GM04504 (cell line): Measurements from ENCODE around the gene WSB2.
A peak's percentile ranks its signal among the peaks of the same experiment; 100 is the strongest.
"Not testable (repeated sequence)": the region's sequence is repeated elsewhere in the genome, so short reads cannot be mapped to it uniquely, and the experiment has no call there.

Experiments
- DNase-seq: peaks from one replicate; pipeline ENCODE4 v3.0.0-alpha.2; 2012; ENCODE audit warnings: low read depth

WSB2 gene

GRCh38 chr12:118034429-118035189 is 26.4 kb downstream of the WSB2 start:
- DNase-seq: no peak

- no peak for DNase-seq
These were observed 27.1 kb downstream of the WSB2 start for GRCh38 chr12:118033902-118034301.

GRCh38 chr12:118033323-118033722 is 27.7 kb downstream of the WSB2 start:
- DNase-seq: no peak

- no peak for DNase-seq
These were observed 28.8 kb downstream of the WSB2 start for GRCh38 chr12:118032188-118032587.

- no peak for DNase-seq
These were observed 31.8 kb downstream of the WSB2 start for GRCh38 chr12:118029166-118029565.

GRCh38 chr12:118025168-118025567 is 35.8 kb downstream of the WSB2 start:
- DNase-seq: no peak

GRCh38 chr12:118023301-118023860 is 37.6 kb downstream of the WSB2 start:
- no peak for DNase-seq

- no peak for DNase-seq
These were observed 38.3 kb downstream of the WSB2 start for GRCh38 chr12:118022728-118023109.

- DNase-seq: not testable (repeated sequence)
These were observed 38.8 kb downstream of the WSB2 start for GRCh38 chr12:118022097-118022727.

- no peak for DNase-seq
These were observed 40.9 kb downstream of the WSB2 start for GRCh38 chr12:118020036-118020435.

- no peak for DNase-seq
These were observed 43.1 kb downstream of the WSB2 start for GRCh38 chr12:118017926-118018325.

GRCh38 chr12:118016424-118017264 is 44.3 kb downstream of the WSB2 start, which contains the start of gene RFC5:
RFC5 (plus strand) TSS chr12:118016703; CDS start chr12:118016828, 125 bp downstream.
- peak; percentile 89 for DNase-seq

GRCh38 chr12:118015944-118016343 is 45.0 kb downstream of the WSB2 start:
- DNase-seq: no peak

- DNase-seq: no peak
These were observed 45.7 kb downstream of the WSB2 start for GRCh38 chr12:118015306-118015705.

- DNase-seq: no peak
These were observed 47.7 kb downstream of the WSB2 start for GRCh38 chr12:118013283-118013682.

- no peak for DNase-seq
These were observed 49.0 kb downstream of the WSB2 start for GRCh38 chr12:118011961-118012360.

GRCh38 chr12:118011377-118011776 is 49.6 kb downstream of the WSB2 start:
- no peak for DNase-seq

GRCh38 chr12:118010903-118011302 is 50.1 kb downstream of the WSB2 start:
- DNase-seq: no peak

GRCh38 chr12:117999806-118000205 is 61.2 kb downstream of the WSB2 start:
- not testable (repeated sequence) for DNase-seq

GRCh38 chr12:117998719-117999118 is 62.3 kb downstream of the WSB2 start:
- no peak for DNase-seq

- DNase-seq: no peak
These were observed 66.2 kb downstream of the WSB2 start for GRCh38 chr12:117994551-117995438.
